ENCODE data around the gene RHBDL2. TPM values are rescaled to one million over a fixed set of nuclear protein-coding genes. Genes with fewer than 3 reads are reported as not detected.
A peak's percentile ranks its signal among the peaks of the same experiment; 100 is the strongest.
"Not testable (repeated sequence)": the region's sequence is repeated elsewhere in the genome, so short reads cannot be mapped to it uniquely, and the experiment has no call there.

The RHBDL2 gene
- total RNA-seq = not detected

DNA sequence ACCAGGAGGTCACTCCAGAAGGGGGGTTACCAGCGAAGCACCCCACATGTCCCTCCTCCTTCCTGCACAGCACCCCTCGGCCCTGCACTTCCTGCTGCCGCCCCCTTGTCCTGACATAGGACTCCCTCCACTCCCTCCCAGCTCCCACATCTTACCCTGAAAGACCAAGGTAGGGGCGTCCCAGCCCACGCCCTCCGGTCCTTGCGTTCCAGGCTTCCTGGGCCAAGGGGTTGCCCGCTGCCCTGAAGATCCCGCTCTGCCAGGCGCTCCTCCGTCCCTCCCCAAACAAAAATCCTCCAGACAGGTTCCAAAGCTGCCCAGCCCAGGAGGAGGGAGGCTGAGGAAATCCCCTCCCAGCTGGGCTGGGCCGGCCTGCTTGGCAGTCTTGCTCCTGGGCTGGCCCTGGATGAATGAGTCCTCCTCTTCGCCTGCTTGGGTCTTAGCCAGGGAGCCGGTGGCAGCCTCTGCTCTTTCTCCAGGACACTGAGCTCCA, at the start of gene RHBDL2:
Gene RHBDL2 (minus strand): TSS at position 304 of the 493 bp plus-strand sequence. CDS start 22,618 bp downstream, outside the sequence.
- intact Hi-C loops (cut with DNase I) = no loop called here
- Histone ChIP-seq H3K27ac (no peak within 1 kb of the TSS), H3K4me3 (peak within 1 kb of the TSS; percentile 48 to 65), H3K36me3 (no peaks in the 10 kb centered on the region), H3K27me3 (no peaks in the 10 kb centered on the region), H3K9me3 (no peaks in the 10 kb centered on the region), H3K4me1 (peaks cover 0 to 6% of the 10 kb centered on the region in 2 donors)
- no peak for TF ChIP-seq CTCF (IDR thresholded peaks at IDR 0.05)
- peak in 1 of 2 donors; percentile 64 for DNase-seq (ENCODE audit: low spot score in 2 of 2)

- H3K27ac ChIP-seq = peak within 1 kb of the TSS; percentile 88 to 89
- H3K4me3 ChIP-seq = peak within 1 kb of the TSS; percentile 82
- DNase-seq (ENCODE audit: low spot score in 2 of 2) = peak; percentile 88 to 99
- TF ChIP-seq CTCF (IDR thresholded peaks at IDR 0.05) = peak in 2 of 3 experiments; percentile 31 to 48
- peaks cover 0 to 3% of the 10 kb centered on the region in 2 donors for H3K4me1 ChIP-seq
- no peaks in the 10 kb centered on the region for H3K36me3 ChIP-seq
- intact Hi-C loops (cut with DNase I) = loop anchor here (1.0 to 5.0 kb wide), 3 partner anchors 36 to 132 kb away; partner anchors contain the start of genes MYCBP, NDUFS5 and RRAGC
- no peaks in the 10 kb centered on the region for H3K9me3 ChIP-seq
- H3K27me3 ChIP-seq = no peaks in the 10 kb centered on the region
Measured at GRCh38 chr1:38990738-38991637, 49.4 kb upstream of the RHBDL2 start, which contains the start of gene AKIRIN1. Gene AKIRIN1, plus strand, starts transcription at chr1:38991276. Its CDS starts 105 bp downstream, at chr1:38991381.

DNA sequence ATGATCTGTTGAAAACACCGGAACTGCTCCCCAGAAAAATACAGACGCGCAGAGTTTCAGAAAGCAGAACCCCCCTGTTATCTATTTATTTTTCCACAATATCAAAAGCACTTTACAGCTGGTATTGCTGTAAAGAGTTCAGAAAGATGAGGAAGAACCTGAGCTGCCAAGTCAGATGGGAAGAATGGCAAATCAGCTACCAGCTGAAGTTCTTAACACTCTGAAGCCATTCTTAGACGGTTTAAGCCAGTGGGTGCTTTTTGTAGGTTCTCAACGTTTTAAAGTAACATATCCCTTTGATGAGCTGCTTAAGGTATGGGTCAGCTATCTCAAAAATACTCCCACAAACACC, 48.7 kb upstream of the RHBDL2 start:
- no peak for TF ChIP-seq CTCF (IDR thresholded peaks at IDR 0.05)
- H3K4me1 ChIP-seq = peaks cover 0 to 3% of the 10 kb centered on the region in 2 donors
- no peak for DNase-seq (ENCODE audit: low spot score in 2 of 2)
- peak overlapping the region; percentile 88 to 89 for H3K27ac ChIP-seq
- peak overlapping the region; percentile 82 for H3K4me3 ChIP-seq
- no peaks in the 10 kb centered on the region for H3K27me3 ChIP-seq
- no peaks in the 10 kb centered on the region for H3K9me3 ChIP-seq
- H3K36me3 ChIP-seq = no peaks in the 10 kb centered on the region
- intact Hi-C loops (cut with DNase I) = loop anchor here (2.0 to 5.0 kb wide), 2 partner anchors 36 to 118 kb away; partner anchors contain the start of genes MYCBP and NDUFS5

GRCh38 chr1:38989979-38990378, 48.3 kb upstream of the RHBDL2 start:
- Histone ChIP-seq H3K4me3 (no peak overlapping the region), H3K9me3 (no peaks in the 10 kb centered on the region), H3K4me1 (peaks cover 0 to 3% of the 10 kb centered on the region in 2 donors), H3K27ac (peak overlapping the region in 1 of 2 donors; percentile 89), H3K36me3 (no peaks in the 10 kb centered on the region), H3K27me3 (no peaks in the 10 kb centered on the region)
- DNase-seq (ENCODE audit: low spot score in 2 of 2) = no peak
- no peak for TF ChIP-seq CTCF (IDR thresholded peaks at IDR 0.05)
- intact Hi-C loops (cut with DNase I) = loop anchor here (2.0 to 5.0 kb wide), 2 partner anchors 37 to 118 kb away; partner anchors contain the start of genes MYCBP and NDUFS5

- H3K27ac ChIP-seq; intact Hi-C loops (cut with DNase I); DNase-seq (ENCODE audit: low spot score in 2 of 2); H3K9me3 ChIP-seq; H3K36me3 ChIP-seq; H3K4me1 ChIP-seq; H3K27me3 ChIP-seq; H3K4me3 ChIP-seq: not testable (repeated sequence)
Measured at GRCh38 chr1:38979380-38979779, 37.8 kb upstream of the RHBDL2 start.

DNA sequence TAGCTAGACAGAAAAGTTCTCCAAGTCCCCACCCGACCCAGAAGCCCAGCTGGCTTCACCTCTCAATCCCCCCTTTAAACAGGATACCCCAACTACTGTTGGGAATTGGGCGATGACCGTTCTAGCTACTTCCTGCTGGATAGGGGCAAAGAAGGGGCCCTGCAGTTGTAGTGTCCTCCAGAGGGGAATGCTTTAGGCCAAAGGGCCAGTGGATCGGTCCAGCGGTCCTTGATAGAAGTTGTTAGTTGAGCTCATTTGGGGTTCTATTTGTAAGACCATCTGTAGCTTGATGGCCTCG, 36.6 kb upstream of the RHBDL2 start:
- intact Hi-C loops (cut with DNase I); H3K4me1 ChIP-seq; H3K27ac ChIP-seq; DNase-seq (ENCODE audit: low spot score in 2 of 2); H3K9me3 ChIP-seq; H3K27me3 ChIP-seq; H3K4me3 ChIP-seq; H3K36me3 ChIP-seq: not testable (repeated sequence)

- H3K4me3 ChIP-seq; intact Hi-C loops (cut with DNase I): not testable (repeated sequence)
Measured at GRCh38 chr1:38977399-38978244, 36.0 kb upstream of the RHBDL2 start.

More at GRCh38 chr1:38977399-38978244, 36.0 kb upstream of the RHBDL2 start:
- H3K27me3 ChIP-seq; DNase-seq (ENCODE audit: low spot score in 2 of 2); H3K4me1 ChIP-seq; H3K27ac ChIP-seq; H3K36me3 ChIP-seq; H3K9me3 ChIP-seq: not testable (repeated sequence)
